ENCODE measurements around the gene NR1I3.
"Not testable (repeated sequence)": the region's sequence is repeated elsewhere in the genome, so short reads cannot be mapped to it uniquely, and the experiment has no call there.

Gene NR1I3

DNA sequence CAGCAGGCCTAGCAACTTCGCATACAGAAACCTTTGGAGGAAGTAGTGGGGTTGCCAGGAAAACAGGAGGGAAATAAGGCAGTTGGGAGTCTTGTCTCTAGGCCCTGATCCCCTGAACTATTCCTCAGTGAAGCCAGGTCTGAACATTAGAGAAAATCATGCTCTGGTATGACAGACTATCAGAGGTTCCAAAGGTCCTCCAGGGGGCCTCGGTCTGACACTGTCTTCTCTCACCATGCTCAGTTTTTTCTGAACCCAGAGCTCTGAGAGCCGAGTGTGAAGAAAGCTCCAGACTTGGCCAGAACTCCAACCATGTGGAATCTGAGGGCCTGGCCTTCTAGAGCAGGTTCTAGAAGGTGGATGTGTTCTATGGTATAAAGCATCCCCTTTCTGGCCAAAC, 8.1 kb downstream of the NR1I3 start:
- no peak for DNase-seq
- Mint-ChIP-seq H3K36me3 (ENCODE audit: low read depth) (peaks cover 47% of the 10 kb centered on the region), H3K27ac (no peak overlapping the region)

DNA sequence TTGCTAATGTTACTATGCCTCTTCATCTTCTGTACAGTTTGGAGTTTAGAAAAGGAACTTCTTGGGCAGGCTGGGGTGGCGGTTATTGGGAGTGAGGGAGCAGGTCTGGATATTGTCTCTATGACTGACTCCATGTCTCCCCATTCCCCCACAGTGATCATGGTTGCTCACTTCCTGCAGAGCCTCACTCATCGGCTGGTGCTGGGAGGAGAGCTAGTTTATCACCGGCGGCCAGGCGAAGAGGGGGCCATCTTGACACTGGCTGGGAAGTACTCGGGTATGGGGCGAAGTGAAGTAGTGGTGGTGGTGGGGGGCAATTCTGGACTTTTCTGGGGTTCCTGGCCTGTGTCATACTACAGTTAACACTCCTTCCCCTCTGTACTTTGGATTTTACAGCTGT, 10.0 kb downstream of the NR1I3 start:
- peaks cover 47% of the 10 kb centered on the region for H3K36me3 Mint-ChIP-seq (ENCODE audit: low read depth)
- no peak for DNase-seq
- no peaks in the 10 kb centered on the region for H3K9me3 Mint-ChIP-seq
- H3K27me3 Mint-ChIP-seq: no peaks in the 10 kb centered on the region
- H3K4me1 Mint-ChIP-seq (ENCODE audit: low read depth): peaks cover 30% of the 10 kb centered on the region
- H3K4me3 Mint-ChIP-seq: peak overlapping the region; percentile 98
- H3K27ac Mint-ChIP-seq: peak overlapping the region; percentile 99

More for the DNA sequence above, 8.1 kb downstream of the NR1I3 start:
- no peak overlapping the region for H3K4me3 Mint-ChIP-seq
- peaks cover 29% of the 10 kb centered on the region for H3K4me1 Mint-ChIP-seq (ENCODE audit: low read depth)
- H3K9me3 Mint-ChIP-seq: no peaks in the 10 kb centered on the region
- H3K27me3 Mint-ChIP-seq: no peaks in the 10 kb centered on the region

DNA sequence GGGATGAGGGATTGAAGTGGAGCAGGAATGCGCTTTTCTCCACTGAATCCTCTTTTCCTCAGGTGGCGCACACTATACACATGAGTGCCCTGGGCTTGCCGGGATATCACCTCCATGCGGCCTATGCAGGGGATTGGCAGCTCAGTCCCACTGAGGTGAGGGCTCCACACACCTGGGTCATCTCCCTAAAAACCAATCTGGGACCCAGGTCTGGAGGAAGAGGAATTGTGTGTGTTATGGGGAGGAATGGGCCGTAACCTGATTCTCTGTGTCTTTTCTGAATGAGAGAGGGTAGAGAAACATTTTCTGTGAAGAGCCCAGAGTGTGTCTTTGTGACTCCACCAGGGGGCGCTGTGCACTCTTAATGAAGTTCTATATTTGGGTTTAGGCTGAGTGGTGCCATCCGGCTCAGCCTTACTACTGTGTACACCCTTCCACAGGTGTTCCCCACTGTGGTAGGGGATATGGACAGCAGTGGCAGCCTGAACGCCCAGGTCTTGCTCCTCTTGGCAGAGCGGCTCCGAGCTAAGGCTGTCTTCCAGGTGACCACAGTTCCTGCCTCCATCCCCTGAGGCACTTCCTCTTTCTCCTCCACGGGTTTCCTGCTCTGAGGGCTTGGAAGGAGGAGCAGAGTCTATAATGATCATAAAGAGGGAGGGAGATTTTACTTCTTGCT, 10.7 kb downstream of the NR1I3 start:
- no peaks in the 10 kb centered on the region for H3K27me3 Mint-ChIP-seq
- no peaks in the 10 kb centered on the region for H3K9me3 Mint-ChIP-seq
- peaks cover 30% of the 10 kb centered on the region for H3K4me1 Mint-ChIP-seq (ENCODE audit: low read depth)
- H3K27ac Mint-ChIP-seq: peak overlapping the region; percentile 99
- H3K36me3 Mint-ChIP-seq (ENCODE audit: low read depth): peaks cover 47% of the 10 kb centered on the region
- peak; percentile 89 for DNase-seq
- H3K4me3 Mint-ChIP-seq: peak overlapping the region; percentile 98

DNA sequence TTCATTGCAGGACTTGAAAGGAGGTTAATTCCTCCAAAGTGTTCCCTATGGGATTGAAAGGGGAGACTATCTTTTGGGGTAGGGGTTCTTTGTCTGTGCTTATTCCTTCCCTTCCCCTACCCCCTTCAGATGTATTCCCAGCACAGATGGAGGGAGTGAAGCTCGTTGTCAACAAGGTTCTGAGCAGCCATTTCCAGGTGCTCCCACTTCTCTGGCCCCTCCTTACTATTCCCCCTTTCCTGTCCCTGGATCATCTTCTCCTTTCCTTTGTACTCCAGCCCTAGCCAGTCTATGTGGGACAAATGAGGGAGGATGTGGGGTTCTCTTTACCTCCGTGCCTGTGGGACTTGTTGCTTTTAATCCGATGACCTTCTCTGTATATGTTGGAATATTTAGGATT, 11.2 kb downstream of the NR1I3 start:
- H3K9me3 Mint-ChIP-seq: no peaks in the 10 kb centered on the region
- H3K4me1 Mint-ChIP-seq (ENCODE audit: low read depth): peaks cover 34% of the 10 kb centered on the region

DNA sequence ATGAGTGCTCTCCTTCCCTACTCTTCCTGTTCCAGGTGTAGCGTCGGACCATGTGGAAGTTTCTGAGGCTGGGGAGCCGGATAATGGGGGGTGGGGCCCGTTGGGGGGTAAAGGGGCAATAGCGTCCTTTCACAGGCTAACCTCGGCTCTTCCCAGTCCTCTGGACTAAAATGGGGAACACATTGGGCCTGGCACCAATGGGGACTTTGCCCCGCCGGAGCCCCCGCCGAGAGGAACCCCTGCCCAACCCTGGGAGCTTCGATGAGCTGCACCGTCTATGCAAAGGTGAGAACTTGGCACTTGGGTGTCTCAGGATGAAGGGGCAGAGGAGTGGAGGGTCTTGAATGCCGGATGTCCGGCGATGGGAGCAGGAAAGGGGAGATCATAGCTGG, 11.7 kb downstream of the NR1I3 start:
- DNase-seq: peak; percentile 49
- no peaks in the 10 kb centered on the region for H3K9me3 Mint-ChIP-seq
- H3K4me3 Mint-ChIP-seq: peak overlapping the region; percentile 98
- H3K27me3 Mint-ChIP-seq: no peaks in the 10 kb centered on the region
- H3K36me3 Mint-ChIP-seq (ENCODE audit: low read depth): peaks cover 47% of the 10 kb centered on the region
- peaks cover 35% of the 10 kb centered on the region for H3K4me1 Mint-ChIP-seq (ENCODE audit: low read depth)
- H3K27ac Mint-ChIP-seq: peak overlapping the region; percentile 99

More for the DNA sequence above, 11.2 kb downstream of the NR1I3 start:
- DNase-seq: no peak
- Mint-ChIP-seq H3K4me3 (peak overlapping the region; percentile 98), H3K27me3 (no peaks in the 10 kb centered on the region), H3K36me3 (ENCODE audit: low read depth) (peaks cover 47% of the 10 kb centered on the region), H3K27ac (peak overlapping the region; percentile 99)

DNA sequence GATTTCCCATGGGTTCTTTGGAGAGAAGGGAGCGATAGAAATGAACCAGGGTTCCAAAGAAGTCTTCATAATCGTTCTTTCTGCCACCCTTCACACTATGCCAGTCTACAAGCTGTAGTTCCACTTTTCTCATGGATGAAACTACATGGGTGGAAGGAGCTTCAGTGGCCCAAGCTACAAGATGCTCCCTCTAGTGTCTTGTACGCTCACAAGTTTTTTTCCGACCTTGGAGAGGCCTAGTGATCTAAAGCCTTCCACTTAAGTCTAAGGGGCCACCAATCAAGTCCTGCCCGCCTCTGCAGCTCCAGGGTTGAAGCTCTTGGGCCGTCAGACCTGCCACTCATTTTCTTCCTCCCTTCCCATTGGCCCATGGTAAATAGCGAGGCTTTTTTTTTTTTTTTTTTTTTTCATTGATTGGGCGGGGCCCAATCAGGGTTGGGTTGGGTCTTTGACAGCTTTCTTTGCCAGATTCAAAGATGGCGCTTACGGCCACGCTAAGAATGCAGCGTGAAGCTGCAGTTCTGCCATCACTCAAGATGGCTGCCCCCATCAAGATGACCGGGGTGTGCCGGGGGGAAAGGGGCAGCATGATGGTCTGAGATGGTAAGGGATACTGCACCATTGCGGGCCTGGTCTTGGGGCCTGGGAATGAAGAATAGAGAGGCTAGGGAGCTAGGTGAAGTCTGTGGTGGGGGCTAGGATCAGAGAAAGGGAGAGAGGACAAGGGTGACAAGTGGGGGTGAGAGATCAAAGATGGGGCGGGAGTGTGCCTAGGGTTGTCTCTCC, 12.3 kb downstream of the NR1I3 start, which contains the start of gene TOMM40L:
Gene TOMM40L (plus strand): TSS at position 527 of the 786 bp plus-strand sequence. CDS start 430 bp downstream, outside the sequence.
- Mint-ChIP-seq H3K36me3 (ENCODE audit: low read depth) (peaks cover 44% of the 10 kb centered on the region), H3K27me3 (no peaks in the 10 kb centered on the region), H3K27ac (peak within 1 kb of the TSS; percentile 99), H3K4me1 (ENCODE audit: low read depth) (peaks cover 37% of the 10 kb centered on the region), H3K9me3 (no peaks in the 10 kb centered on the region), H3K4me3 (peak within 1 kb of the TSS; percentile 98)
- peak; percentile 88 for DNase-seq

DNA sequence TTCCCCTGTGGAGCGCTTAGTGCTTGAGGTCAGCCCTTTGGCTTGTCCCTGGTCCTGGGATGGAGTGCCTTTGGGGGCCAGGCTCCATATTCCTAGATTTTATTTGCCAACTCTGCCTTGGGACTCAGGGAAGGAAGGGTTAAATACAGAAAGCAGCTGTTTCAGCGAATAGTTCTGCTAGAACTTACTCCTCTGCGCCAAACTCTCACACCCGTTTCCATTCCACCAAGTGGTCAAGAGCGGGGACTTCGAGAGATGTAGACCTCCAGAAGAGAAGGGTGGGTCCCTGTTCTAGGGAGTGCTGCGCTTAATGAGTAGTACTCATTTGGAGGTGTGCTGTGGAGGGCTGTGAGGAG, 12.8 kb downstream of the NR1I3 start:
- peaks cover 38% of the 10 kb centered on the region for H3K36me3 Mint-ChIP-seq (ENCODE audit: low read depth)

DNA sequence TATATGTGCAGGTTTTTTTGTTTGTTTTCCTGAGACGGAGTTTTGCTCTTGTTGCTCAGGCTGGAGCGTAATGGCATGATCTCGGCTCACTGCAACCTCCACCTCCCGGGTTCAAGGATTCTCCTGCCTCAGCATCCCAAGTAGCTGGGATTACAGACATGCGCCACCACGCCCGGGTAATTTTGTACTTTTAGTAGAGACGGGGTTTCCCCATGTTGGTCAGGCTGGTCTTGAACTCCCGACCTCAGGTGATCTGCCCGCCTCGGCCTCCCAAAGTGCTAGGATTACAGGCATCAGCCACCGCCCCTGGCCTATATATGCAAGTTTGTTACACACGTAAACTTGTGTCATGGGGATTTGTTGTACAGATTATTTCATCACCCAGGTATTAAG, 13.3 kb downstream of the NR1I3 start:
- not testable (repeated sequence) for H3K9me3 Mint-ChIP-seq, H3K27me3 Mint-ChIP-seq, H3K4me3 Mint-ChIP-seq
- DNase-seq: peak; percentile 20
- Mint-ChIP-seq H3K36me3 (ENCODE audit: low read depth) (peaks cover 35% of the 10 kb centered on the region), H3K4me1 (ENCODE audit: low read depth) (peaks cover 44% of the 10 kb centered on the region), H3K27ac (peak overlapping the region; percentile 99)

More for the DNA sequence above, 12.8 kb downstream of the NR1I3 start:
- H3K4me1 Mint-ChIP-seq (ENCODE audit: low read depth): peaks cover 39% of the 10 kb centered on the region
- peak overlapping the region; percentile 44 for H3K4me3 Mint-ChIP-seq
- DNase-seq: peak; percentile 36
- H3K9me3 Mint-ChIP-seq: no peaks in the 10 kb centered on the region
- no peaks in the 10 kb centered on the region for H3K27me3 Mint-ChIP-seq
- H3K27ac Mint-ChIP-seq: peak overlapping the region; percentile 99

DNA sequence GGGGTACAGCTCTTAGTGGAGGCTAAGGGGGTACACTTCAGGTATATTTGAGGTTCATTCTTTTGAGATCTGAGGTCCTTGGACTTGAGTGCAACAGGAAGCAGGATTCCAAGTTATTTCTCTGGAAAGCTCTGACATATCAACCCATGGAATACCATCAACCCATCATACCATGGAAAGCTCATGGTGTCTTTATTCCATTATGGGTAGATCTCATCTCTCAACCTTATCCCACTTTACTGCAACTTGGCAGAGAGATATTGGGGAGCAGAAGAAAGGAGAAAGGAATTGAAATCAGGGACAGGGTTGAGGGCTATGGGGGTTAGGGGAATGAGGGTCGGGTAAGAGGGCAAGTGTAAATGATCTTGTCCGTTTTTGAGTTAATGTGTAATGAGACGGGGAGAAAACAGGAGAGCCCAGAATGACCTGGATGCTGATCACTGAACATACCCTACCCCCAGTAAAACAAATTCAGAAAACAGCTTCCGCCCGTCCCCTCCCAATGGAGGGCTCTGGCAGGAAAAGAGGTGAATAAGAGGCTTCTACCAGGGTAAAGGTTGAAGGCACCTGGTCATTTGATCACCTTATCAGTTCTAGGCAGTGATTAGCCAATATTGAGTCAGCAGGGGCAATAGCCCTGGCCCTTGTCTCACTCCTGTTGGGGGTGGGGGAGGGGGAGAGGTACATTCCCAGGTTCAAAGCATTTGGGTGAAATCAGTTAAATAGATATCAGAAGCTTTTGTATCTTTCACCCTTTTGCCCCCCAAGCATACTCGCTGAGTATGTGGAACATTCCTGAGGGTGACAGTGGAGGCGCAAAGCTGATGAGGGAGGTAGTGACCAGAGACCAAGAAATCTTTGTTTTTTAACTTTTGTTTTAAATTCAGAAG, 14.0 kb downstream of the NR1I3 start:
- no peaks in the 10 kb centered on the region for H3K27me3 Mint-ChIP-seq
- H3K36me3 Mint-ChIP-seq (ENCODE audit: low read depth): peaks cover 28% of the 10 kb centered on the region
- H3K4me3 Mint-ChIP-seq: no peak overlapping the region
- no peaks in the 10 kb centered on the region for H3K9me3 Mint-ChIP-seq
- DNase-seq: no peak
- H3K27ac Mint-ChIP-seq: peak overlapping the region; percentile 53
- peaks cover 50% of the 10 kb centered on the region for H3K4me1 Mint-ChIP-seq (ENCODE audit: low read depth)

DNA sequence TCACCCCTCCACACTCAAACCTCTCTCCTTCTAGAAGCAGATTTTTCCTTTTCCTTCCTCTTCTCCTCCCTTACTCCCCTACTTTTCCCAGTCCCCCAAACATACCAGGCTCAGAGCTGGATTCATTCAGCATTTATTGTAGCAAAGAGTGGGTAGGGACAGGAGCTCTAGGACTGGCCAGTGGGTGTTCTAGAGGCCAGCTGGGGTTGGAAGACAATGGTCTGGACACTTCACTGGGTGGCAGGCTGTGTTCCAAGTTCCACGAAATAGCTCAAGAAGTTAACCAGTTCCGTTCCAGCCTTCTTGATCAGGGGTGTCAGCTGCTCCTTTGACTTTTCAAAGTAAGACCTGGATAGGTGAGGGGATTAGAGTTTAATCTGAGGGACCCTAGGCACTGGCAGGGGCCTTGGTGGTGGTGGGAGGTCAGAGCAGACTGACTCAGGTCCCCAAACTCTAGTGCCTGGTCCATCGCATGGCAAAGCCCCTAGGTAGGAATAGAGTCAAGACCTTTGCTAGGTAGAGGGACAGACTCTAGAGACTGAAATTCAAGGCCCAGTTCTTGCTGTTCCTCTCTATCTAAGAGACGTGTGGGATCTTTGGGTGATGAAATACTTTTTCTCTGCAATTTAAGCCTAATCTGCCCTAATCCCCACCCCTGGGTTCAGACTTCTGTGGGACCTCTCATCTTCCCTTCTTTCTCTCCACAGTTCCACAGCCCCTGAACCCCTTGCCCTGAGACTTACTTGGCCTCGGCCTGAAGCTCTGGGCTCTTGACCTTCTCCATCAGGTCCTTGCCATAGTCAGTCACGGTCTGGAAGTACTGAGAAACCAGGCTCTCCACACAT, 15.6 kb downstream of the NR1I3 start:
- H3K36me3 Mint-ChIP-seq (ENCODE audit: low read depth): peaks cover 12% of the 10 kb centered on the region
- no peaks in the 10 kb centered on the region for H3K9me3 Mint-ChIP-seq
- no peaks in the 10 kb centered on the region for H3K27me3 Mint-ChIP-seq
- peaks cover 57% of the 10 kb centered on the region for H3K4me1 Mint-ChIP-seq (ENCODE audit: low read depth)
- no peak overlapping the region for H3K27ac Mint-ChIP-seq
- no peak for DNase-seq
- H3K4me3 Mint-ChIP-seq: no peak overlapping the region

DNA sequence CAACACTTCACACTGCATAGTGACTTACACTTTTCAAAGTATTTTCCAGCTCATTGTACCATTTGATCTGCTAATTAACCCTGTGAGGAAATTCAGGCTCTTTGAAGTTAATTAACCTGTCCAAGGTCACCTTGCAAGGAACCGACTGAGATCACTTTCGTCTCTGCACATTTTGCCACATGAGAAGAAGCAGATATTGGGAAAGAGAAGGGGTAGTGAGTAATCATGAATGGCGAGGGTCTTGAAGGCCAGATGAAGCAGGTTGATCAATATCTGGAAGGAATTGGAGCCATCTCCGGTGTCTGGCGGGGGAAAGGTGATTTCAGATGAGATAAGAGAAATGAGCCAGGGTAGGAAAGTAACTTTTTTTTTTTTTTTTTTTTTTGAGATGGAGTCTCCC, 18.0 kb downstream of the NR1I3 start:
- Mint-ChIP-seq H3K9me3 (no peaks in the 10 kb centered on the region), H3K36me3 (ENCODE audit: low read depth) (peaks cover 3% of the 10 kb centered on the region), H3K4me3 (no peak overlapping the region), H3K4me1 (ENCODE audit: low read depth) (peaks cover 52% of the 10 kb centered on the region), H3K27me3 (no peaks in the 10 kb centered on the region), H3K27ac (no peak overlapping the region)
- no peak for DNase-seq

DNA sequence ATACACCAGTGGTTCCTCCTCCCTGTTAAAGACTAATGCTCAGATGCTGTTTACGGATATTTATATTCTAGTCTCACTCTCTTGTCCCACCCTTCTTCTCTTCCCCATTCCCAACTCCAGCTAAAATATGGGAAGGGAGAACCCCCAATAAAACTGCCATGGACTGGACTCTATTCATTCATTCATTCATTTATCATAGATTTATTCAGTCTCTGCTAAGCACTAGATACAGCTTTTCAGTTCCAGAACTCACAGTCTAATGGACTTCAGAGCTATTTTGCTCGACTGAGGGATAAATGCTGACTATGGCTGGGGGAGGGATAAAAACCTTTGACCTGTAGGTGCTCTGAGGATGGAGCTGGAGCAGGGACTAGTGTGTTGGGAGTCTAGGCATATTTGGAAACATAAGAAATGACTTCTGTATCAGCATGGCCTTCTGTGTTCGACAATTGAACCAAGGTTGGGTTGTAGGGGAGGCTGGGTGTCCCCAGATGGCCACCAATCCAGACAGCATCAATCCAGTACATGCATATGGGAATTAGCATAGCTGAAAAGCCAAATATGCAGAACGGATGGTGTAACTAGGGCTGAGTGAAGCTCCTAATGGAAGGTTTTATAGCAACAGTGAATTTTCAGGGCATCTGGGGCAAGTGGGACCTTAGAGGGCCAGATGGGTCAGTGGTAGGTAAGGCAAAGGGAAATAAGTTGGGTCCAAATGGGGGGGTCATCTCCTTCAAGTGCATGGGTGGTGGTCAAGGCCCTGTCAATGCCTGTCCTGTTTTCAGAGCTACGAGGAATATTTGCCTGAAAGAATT, 18.7 kb downstream of the NR1I3 start:
- no peaks in the 10 kb centered on the region for H3K27me3 Mint-ChIP-seq
- no peak for DNase-seq
- no peak overlapping the region for H3K27ac Mint-ChIP-seq
- no peak overlapping the region for H3K4me3 Mint-ChIP-seq
- peaks cover 55% of the 10 kb centered on the region for H3K4me1 Mint-ChIP-seq (ENCODE audit: low read depth)
- peaks cover 11% of the 10 kb centered on the region for H3K36me3 Mint-ChIP-seq (ENCODE audit: low read depth)
- no peaks in the 10 kb centered on the region for H3K9me3 Mint-ChIP-seq
